ENCODE data around the gene RAB11FIP3. TPM values are rescaled to one million over a fixed set of nuclear protein-coding genes. Genes with fewer than 3 reads are reported as not detected.

RAB11FIP3 gene
- total RNA-seq, 2 experiments from 2014 or later, result 29.0 to 51.2 TPM

DNA sequence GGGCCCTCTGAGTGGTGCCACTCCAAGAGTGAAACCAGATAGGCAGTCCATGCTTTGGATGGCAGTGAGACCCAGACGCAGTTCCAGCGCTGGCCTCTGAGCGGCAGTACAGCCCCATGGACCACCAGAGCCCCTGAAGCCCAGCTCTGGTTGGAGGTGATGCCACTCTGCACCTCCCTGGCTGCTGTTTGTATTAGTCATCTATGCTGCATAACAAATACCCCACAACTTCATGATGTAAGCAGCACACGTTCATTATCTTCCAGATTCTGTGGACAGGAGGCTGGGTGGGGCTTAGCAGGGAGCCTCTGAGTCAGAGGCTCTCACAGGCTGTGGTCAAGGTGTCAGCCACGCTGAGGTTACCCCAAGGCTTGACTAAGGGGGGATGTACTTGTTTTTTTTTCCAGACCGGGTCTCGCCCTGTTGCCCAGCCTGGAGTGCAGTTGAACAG lies 33.5 kb upstream of the RAB11FIP3 start:
- intact Hi-C loops (cut with micrococcal nuclease; ENCODE audit: unreplicated experiment), result loop anchor here (5.0 kb wide), 1 partner anchor 105 kb away; no protein-coding TSS in a partner anchor
- Histone ChIP-seq H3K4me1 (ENCODE audit: insufficient read depth, low read length, poor library complexity, severe bottlenecking) (peaks cover 8% of the 10 kb centered on the region), H3K4me3 (ENCODE audit: low read depth, low read length, poor library complexity, severe bottlenecking) (no peak overlapping the region), H3K4me2 (ENCODE audit: low read length) (no peak overlapping the region), H3K9me2 (ENCODE audit: insufficient read depth, low read length) (no peaks in the 10 kb centered on the region), H3K79me2 (ENCODE audit: insufficient read depth, low read depth, low read length) (no peaks in the 10 kb centered on the region), H3K27ac (ENCODE audit: low read depth, low read length, poor library complexity, severe bottlenecking) (no peak overlapping the region), H3K9me3 (ENCODE audit: low read length) (peaks cover 5% of the 10 kb centered on the region), H3K36me3 (ENCODE audit: insufficient read depth, low read length) (peaks cover 5% of the 10 kb centered on the region; the same call in 1 of the 2 replicates), H2AFZ (ENCODE audit: low read length) (no peak overlapping the region), H4K20me1 (ENCODE audit: insufficient read depth, low read length) (no peaks in the 10 kb centered on the region)
- no TSS peak for BruUV-seq (replicated peaks)
- TF ChIP-seq, protein P1, sequence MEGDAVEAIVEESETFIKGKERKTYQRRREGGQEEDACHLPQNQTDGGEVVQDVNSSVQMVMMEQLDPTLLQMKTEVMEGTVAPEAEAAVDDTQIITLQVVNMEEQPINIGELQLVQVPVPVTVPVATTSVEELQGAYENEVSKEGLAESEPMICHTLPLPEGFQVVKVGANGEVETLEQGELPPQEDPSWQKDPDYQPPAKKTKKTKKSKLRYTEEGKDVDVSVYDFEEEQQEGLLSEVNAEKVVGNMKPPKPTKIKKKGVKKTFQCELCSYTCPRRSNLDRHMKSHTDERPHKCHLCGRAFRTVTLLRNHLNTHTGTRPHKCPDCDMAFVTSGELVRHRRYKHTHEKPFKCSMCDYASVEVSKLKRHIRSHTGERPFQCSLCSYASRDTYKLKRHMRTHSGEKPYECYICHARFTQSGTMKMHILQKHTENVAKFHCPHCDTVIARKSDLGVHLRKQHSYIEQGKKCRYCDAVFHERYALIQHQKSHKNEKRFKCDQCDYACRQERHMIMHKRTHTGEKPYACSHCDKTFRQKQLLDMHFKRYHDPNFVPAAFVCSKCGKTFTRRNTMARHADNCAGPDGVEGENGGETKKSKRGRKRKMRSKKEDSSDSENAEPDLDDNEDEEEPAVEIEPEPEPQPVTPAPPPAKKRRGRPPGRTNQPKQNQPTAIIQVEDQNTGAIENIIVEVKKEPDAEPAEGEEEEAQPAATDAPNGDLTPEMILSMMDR (conservative IDR thresholded peaks at IDR 0.05; ENCODE audit: low read length), result peak; percentile 86
- TF ChIP-seq EZH2phosphoT487 (IDR thresholded peaks at IDR 0.05; ENCODE audit: borderline replicate concordance, low read depth, low read length), result no peak
- peak; percentile 65 for DNase-seq (ENCODE audit: low spot score)
- ChIA-PET CTCF (ENCODE audit: unreplicated experiment) (interaction anchor here (0.9 kb wide), 1 partner anchor 105 kb away, joined by 3 read pairs; no protein-coding TSS in a partner anchor), POLR2A (no interaction called here)

DNA sequence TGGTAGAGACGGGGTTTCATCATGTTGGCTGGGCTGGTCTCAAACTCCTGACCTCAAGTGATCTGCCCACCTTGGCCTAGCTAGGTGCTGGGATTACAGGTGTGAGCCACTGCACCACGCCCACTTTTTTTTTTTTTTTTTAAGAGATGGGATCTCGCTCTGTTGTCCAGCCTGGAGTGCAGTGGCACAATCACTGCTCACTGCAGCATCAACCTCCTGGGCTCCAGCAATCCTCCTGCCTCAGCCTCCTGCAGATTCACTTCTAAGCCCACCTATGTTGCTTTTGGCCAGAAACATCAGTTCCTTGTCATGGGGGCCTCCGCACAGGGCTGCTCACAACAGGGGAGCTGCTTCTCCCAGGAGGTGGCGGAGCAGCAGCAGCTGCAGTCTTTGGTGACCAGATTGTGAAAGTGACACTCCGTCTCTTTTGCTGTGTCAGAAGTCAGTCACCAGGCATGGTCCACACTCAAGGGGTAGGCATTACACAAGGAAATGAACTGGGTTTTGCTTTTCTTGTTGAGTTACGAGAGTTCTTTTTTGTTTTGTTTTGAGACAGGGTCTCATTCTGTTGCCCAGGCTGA lies 32.9 kb upstream of the RAB11FIP3 start:
- no peak overlapping the region for H3K4me2 ChIP-seq (ENCODE audit: low read length)
- H3K79me2 ChIP-seq (ENCODE audit: insufficient read depth, low read depth, low read length), result no peaks in the 10 kb centered on the region
- intact Hi-C loops (cut with micrococcal nuclease; ENCODE audit: unreplicated experiment), result loop anchor here (5.0 kb wide), 1 partner anchor 105 kb away; no protein-coding TSS in a partner anchor
- no peak for TF ChIP-seq EZH2phosphoT487 (IDR thresholded peaks at IDR 0.05; ENCODE audit: borderline replicate concordance, low read depth, low read length)
- TF ChIP-seq, protein P1 (conservative IDR thresholded peaks at IDR 0.05; ENCODE audit: low read length), result no peak
- H3K4me1 ChIP-seq (ENCODE audit: insufficient read depth, low read length, poor library complexity, severe bottlenecking), result peaks cover 8% of the 10 kb centered on the region
- ChIA-PET POLR2A (no interaction called here), CTCF (ENCODE audit: unreplicated experiment) (interaction anchor here (0.9 kb wide), 1 partner anchor 105 kb away, joined by 3 read pairs; no protein-coding TSS in a partner anchor)
- no peak overlapping the region for H2AFZ ChIP-seq (ENCODE audit: low read length)
- no peaks in the 10 kb centered on the region for H4K20me1 ChIP-seq (ENCODE audit: insufficient read depth, low read length)
- no peaks in the 10 kb centered on the region for H3K9me2 ChIP-seq (ENCODE audit: insufficient read depth, low read length)
- H3K4me3 ChIP-seq (ENCODE audit: low read depth, low read length, poor library complexity, severe bottlenecking), result no peak overlapping the region
- H3K36me3 ChIP-seq (ENCODE audit: insufficient read depth, low read length), result peaks cover 5% of the 10 kb centered on the region; the same call in 1 of the 2 replicates
- H3K9me3 ChIP-seq (ENCODE audit: low read length), result peaks cover 5% of the 10 kb centered on the region
- DNase-seq (ENCODE audit: low spot score), result no peak
- no peak overlapping the region for H3K27ac ChIP-seq (ENCODE audit: low read depth, low read length, poor library complexity, severe bottlenecking)
- no TSS peak for BruUV-seq (replicated peaks)

DNA sequence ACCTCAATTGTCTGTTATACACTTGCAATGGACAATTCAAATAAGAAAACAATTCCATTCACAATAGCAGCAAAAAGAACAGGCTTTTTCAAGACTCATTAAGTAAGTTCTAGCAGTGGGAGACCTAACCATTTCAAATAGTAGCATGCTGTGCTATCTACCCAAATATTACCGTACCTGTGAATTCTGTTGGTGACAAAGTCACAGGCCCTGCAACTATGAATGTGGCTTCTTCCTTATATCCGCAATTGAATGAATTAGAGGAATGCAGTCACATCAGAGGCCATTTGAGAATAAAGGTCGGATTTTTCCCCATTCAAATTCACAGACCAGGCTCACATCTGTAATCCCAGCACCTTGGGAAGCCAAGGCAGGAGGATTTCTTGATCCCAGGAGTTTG lies 29.2 kb upstream of the RAB11FIP3 start:
- Histone ChIP-seq H3K36me3 (ENCODE audit: insufficient read depth, low read length) (peaks cover 5% of the 10 kb centered on the region; the same call in 1 of the 2 replicates), H4K20me1 (ENCODE audit: insufficient read depth, low read length) (no peaks in the 10 kb centered on the region), H2AFZ (ENCODE audit: low read length) (no peak overlapping the region), H3K9me2 (ENCODE audit: insufficient read depth, low read length) (no peaks in the 10 kb centered on the region), H3K9me3 (ENCODE audit: low read length) (peaks cover 5% of the 10 kb centered on the region), H3K4me2 (ENCODE audit: low read length) (no peak overlapping the region), H3K4me3 (ENCODE audit: low read depth, low read length, poor library complexity, severe bottlenecking) (no peak overlapping the region), H3K27ac (ENCODE audit: low read depth, low read length, poor library complexity, severe bottlenecking) (no peak overlapping the region), H3K4me1 (ENCODE audit: insufficient read depth, low read length, poor library complexity, severe bottlenecking) (peaks cover 23% of the 10 kb centered on the region), H3K79me2 (ENCODE audit: insufficient read depth, low read depth, low read length) (no peaks in the 10 kb centered on the region; the same call in 1 of the 2 replicates)
- no peak for DNase-seq (ENCODE audit: low spot score)
- ChIA-PET CTCF (ENCODE audit: unreplicated experiment) (no interaction called here), POLR2A (no interaction called here)
- BruUV-seq (replicated peaks), result no TSS peak
- intact Hi-C loops (cut with micrococcal nuclease; ENCODE audit: unreplicated experiment), result no loop called here
- no peak for TF ChIP-seq EZH2phosphoT487 (IDR thresholded peaks at IDR 0.05; ENCODE audit: borderline replicate concordance, low read depth, low read length)
- TF ChIP-seq, protein P1 (conservative IDR thresholded peaks at IDR 0.05; ENCODE audit: low read length), result no peak

Data from OCI-LY7 (cell line).